Measurements from ENCODE around the gene FOSB. TPM values are rescaled to one million over a fixed set of nuclear protein-coding genes. Genes with fewer than 3 reads are reported as not detected.

FOSB gene
- total RNA-seq, 2 donors from 2014 or later = 20.3 to 24.6 TPM

DNA sequence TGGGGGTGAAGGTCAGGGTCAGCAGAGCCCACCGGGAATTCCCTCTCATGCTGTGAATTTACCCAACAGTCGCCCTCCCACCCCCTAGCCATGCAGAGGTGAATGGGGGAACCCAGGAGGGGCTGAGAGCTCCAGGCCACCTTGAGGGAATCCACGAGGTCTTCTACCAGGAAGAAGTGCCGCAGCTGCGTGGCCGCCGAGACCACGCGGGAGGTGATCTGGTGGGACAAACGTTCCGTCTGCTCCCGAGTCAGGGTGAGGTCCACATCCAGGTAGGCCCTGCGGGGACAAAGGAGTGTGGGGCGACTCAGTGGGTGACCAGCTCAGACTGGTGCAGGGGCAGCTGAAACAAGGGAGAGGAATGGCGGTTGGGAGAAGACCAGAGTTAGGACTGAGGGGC, 20.9 kb downstream of the FOSB start:
- Mint-ChIP-seq H3K36me3 (ENCODE audit: insufficient read depth in 2 of 2) (no peaks in the 10 kb centered on the region), H3K27me3 (ENCODE audit: low read depth) (peaks cover 20% of the 10 kb centered on the region), H3K9me3 (no peaks in the 10 kb centered on the region), H3K4me1 (ENCODE audit: low read depth) (peaks cover 34% of the 10 kb centered on the region), H3K4me3 (no peak overlapping the region), H3K27ac (no peak overlapping the region)
- ATAC-seq (replicated peaks in 1 of 2) (no peak), DNase-seq (no peak)

DNA sequence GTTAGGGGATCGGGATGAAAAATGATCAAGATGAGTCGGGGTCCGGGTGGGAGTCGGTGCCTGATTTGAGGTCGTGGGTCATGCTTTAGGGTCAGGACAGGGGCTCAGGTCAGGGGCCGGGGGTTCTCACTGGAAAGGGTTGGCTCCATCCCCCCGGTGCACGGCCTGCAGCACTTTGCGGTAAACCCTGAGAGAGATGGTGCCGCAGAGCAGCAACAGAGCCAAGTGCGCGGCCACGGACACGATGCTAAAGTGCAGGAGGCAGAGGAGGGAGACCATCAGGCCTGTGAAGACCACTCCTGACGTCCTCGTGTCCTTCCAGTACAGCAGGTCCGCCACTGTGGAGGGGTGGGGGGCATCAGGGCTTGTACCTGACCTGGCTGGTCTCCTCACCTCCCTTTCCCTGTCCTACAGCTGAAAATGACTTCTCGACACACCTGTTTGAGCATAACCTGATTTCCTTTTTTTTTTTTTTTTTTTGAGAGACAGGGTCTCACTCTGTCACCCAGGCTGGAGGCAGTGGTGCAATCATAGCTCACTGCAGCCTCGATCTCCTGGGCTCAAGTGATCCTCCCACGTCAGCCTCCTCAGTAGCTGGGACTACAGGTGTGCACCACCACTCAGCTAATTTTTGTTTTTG, 21.5 kb downstream of the FOSB start:
- H3K4me3 Mint-ChIP-seq = no peak overlapping the region
- ATAC-seq (replicated peaks in 1 of 2) (no peak), DNase-seq (no peak)
- H3K4me1 Mint-ChIP-seq (ENCODE audit: low read depth) = peaks cover 30% of the 10 kb centered on the region
- H3K9me3 Mint-ChIP-seq = no peaks in the 10 kb centered on the region
- H3K27me3 Mint-ChIP-seq (ENCODE audit: low read depth) = peaks cover 25% of the 10 kb centered on the region
- no peak overlapping the region for H3K27ac Mint-ChIP-seq
- no peaks in the 10 kb centered on the region for H3K36me3 Mint-ChIP-seq (ENCODE audit: insufficient read depth in 2 of 2)

GRCh38 chr19:45492137-45492626, 24.4 kb downstream of the FOSB start:
- Mint-ChIP-seq H3K4me1 (ENCODE audit: low read depth) (peaks cover 31% of the 10 kb centered on the region), H3K36me3 (ENCODE audit: insufficient read depth in 2 of 2) (no peaks in the 10 kb centered on the region), H3K27me3 (ENCODE audit: low read depth) (peaks cover 42% of the 10 kb centered on the region), H3K27ac (no peak overlapping the region), H3K9me3 (no peaks in the 10 kb centered on the region), H3K4me3 (peak overlapping the region; percentile 10 to 46)
- ATAC-seq (replicated peaks in 1 of 2) (no peak), DNase-seq (no peak)

DNA sequence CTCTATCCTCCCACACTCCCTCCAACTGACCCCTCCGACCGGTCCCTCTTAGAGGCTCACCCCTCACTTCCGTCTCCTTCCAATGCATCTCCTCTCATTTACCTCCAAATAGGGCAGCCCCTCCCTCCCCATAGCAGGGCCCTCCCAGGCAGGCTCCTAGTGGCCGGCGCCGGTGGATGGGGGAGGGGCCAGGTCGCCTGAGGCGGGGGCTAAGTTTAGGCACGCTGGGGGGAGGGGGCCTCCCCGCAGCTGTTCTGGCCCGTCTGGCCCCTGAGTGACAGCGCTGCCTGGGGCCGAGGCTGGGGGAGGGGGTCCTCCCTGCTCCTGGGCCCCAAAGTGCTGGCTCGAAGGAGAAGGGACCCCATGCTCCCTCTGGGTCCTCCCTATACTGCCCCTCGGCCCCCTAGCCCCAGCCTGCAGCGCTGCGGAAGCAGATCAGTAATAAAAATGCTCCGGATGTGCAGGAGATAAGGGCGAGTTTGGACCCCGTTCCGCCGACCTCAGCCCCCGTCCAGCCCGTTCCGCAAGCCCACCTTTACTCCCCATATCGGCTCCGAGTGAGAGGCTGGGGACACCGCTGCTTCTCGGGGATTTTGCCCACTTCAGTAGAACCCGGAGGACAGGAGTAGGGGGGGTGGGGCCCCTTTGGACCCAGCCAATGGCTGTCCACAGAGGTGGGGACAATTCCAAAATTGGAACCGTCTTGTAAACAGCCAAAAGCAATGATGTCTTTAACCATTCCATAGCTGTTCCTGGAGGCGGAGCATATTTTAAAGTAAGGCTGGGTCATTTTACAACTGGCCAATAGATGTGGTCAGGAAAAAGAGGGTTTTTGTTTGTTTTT, 25.1 kb downstream of the FOSB start:
- H3K9me3 Mint-ChIP-seq = no peaks in the 10 kb centered on the region
- peaks cover 38% of the 10 kb centered on the region for H3K4me1 Mint-ChIP-seq (ENCODE audit: low read depth)
- no peak overlapping the region for H3K27ac Mint-ChIP-seq
- no peaks in the 10 kb centered on the region for H3K36me3 Mint-ChIP-seq (ENCODE audit: insufficient read depth in 2 of 2)
- ATAC-seq (replicated peaks in 1 of 2) (no peak), DNase-seq (no peak)
- H3K4me3 Mint-ChIP-seq = peak overlapping the region; percentile 76 to 78
- H3K27me3 Mint-ChIP-seq (ENCODE audit: low read depth) = peaks cover 48% of the 10 kb centered on the region

DNA sequence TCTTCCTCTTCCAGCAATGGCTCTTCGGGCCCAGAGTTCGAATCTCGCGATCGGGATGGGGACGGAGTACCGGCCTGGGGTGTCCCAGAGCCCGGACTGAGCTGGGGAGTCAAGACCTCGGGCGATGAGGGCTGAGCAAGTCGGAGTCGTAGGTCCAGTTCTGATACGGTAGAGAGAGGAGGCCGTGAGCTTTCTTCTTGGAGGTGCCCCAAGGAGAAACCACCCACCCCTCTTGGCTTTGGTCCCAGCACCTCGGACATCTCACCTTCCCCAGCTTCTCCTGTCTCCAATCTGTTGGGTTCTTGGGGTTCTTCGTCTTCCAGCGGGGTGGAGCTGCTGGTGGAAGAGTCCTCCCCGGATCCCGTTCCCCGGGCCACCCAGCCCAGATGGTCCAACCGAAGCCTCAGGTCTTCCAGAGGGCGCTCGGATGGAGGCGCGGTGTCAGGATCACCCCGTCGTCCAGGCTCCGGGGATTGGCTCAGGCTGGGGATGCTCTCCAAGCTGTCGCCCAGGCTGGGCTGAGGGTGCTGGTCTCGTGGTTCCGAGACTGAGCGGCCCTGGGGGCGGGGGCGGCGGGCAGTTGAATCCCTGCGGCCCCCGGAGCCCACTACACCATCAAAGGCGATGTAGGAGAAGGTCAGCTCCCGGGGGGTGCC, 26.6 kb downstream of the FOSB start:
- H3K4me3 Mint-ChIP-seq = no peak overlapping the region
- H3K9me3 Mint-ChIP-seq = no peaks in the 10 kb centered on the region
- peaks cover 49% of the 10 kb centered on the region for H3K4me1 Mint-ChIP-seq (ENCODE audit: low read depth)
- H3K27ac Mint-ChIP-seq = no peak overlapping the region
- DNase-seq (no peak), ATAC-seq (replicated peaks in 1 of 2) (no peak)
- peaks cover 47% of the 10 kb centered on the region for H3K27me3 Mint-ChIP-seq (ENCODE audit: low read depth)
- H3K36me3 Mint-ChIP-seq (ENCODE audit: insufficient read depth in 2 of 2) = no peaks in the 10 kb centered on the region

DNA sequence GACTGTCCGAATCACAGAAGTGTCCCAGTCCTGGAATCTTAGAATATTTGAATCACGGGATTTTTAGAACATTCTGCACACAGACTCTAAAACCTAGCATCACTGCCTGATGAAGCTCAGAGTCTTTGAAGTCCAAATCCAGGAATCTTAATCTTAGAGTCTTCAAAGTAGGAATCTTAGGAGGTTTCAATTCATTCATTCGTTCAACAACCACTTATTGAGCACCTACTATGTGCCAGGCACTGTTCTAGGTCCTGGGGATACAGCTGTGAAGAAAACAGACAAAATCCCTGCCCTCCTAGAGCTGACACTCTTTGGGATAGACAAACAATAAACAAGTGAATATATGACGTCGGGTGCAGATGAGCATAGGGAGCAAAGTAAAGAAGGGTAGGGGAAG, 27.4 kb downstream of the FOSB start:
- H3K4me3 Mint-ChIP-seq = peak overlapping the region; percentile 81 to 93
- no peak for ATAC-seq (replicated peaks in 1 of 2)

GRCh38 chr19:45496349-45496953, 28.7 kb downstream of the FOSB start:
- DNase-seq (peak; percentile 47 to 49), ATAC-seq (replicated peaks in 1 of 2) (peak; percentile 5 to 11)
- Mint-ChIP-seq H3K27ac (no peak overlapping the region), H3K4me1 (ENCODE audit: low read depth) (peaks cover 53% of the 10 kb centered on the region), H3K27me3 (ENCODE audit: low read depth) (peaks cover 51% of the 10 kb centered on the region), H3K9me3 (no peaks in the 10 kb centered on the region), H3K4me3 (peak overlapping the region; percentile 81 to 93), H3K36me3 (ENCODE audit: insufficient read depth in 2 of 2) (no peaks in the 10 kb centered on the region)

More for the DNA sequence above, 27.4 kb downstream of the FOSB start:
- no peaks in the 10 kb centered on the region for H3K36me3 Mint-ChIP-seq (ENCODE audit: insufficient read depth in 2 of 2)
- H3K9me3 Mint-ChIP-seq = no peaks in the 10 kb centered on the region
- peaks cover 51% of the 10 kb centered on the region for H3K27me3 Mint-ChIP-seq (ENCODE audit: low read depth)
- no peak overlapping the region for H3K27ac Mint-ChIP-seq
- H3K4me1 Mint-ChIP-seq (ENCODE audit: low read depth) = peaks cover 53% of the 10 kb centered on the region
- DNase-seq = no peak

DNA sequence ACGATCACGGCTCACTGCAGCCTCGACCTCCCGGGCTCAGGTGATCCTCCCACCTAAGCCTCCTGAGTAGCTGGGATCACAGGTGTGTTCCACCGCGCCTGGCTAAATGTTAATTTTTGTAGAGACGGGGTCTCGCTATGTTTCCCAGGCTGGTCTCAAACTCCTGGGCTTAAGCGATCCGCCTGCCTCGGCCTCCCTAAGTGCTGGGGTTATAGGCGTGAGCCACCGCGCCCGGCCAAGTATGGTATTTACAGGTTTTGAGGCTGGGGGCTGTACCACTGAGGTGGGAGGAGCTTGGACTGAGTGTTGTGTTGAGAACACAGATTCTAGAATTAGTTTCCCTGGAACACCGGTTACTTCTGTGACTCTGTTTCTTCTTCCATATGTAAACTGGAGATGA, 30.0 kb downstream of the FOSB start:
- Mint-ChIP-seq H3K27ac (no peak overlapping the region), H3K27me3 (ENCODE audit: low read depth) (peaks cover 42% of the 10 kb centered on the region), H3K36me3 (ENCODE audit: insufficient read depth in 2 of 2) (no peaks in the 10 kb centered on the region), H3K4me1 (ENCODE audit: low read depth) (peaks cover 47% of the 10 kb centered on the region), H3K9me3 (no peaks in the 10 kb centered on the region), H3K4me3 (peak overlapping the region; percentile 64 to 93)
- DNase-seq = no peak
- ATAC-seq (replicated peaks in 1 of 2) = no peak

- ATAC-seq (replicated peaks in 1 of 2) (peak; percentile 61 to 64), DNase-seq (peak; percentile 75 to 77)
- Mint-ChIP-seq H3K27me3 (ENCODE audit: low read depth) (peaks cover 42% of the 10 kb centered on the region), H3K4me3 (peak within 1 kb of the TSS; percentile 81 to 93), H3K4me1 (ENCODE audit: low read depth) (peaks cover 39% of the 10 kb centered on the region), H3K27ac (no peak within 1 kb of the TSS), H3K36me3 (ENCODE audit: insufficient read depth in 2 of 2) (no peaks in the 10 kb centered on the region), H3K9me3 (no peaks in the 10 kb centered on the region)
Measured at GRCh38 chr19:45498411-45499195, 30.8 kb downstream of the FOSB start, which contains the start of gene PPM1N. PPM1N (plus strand) TSS chr19:45498443; CDS start chr19:45498473, 30 bp downstream.

DNA sequence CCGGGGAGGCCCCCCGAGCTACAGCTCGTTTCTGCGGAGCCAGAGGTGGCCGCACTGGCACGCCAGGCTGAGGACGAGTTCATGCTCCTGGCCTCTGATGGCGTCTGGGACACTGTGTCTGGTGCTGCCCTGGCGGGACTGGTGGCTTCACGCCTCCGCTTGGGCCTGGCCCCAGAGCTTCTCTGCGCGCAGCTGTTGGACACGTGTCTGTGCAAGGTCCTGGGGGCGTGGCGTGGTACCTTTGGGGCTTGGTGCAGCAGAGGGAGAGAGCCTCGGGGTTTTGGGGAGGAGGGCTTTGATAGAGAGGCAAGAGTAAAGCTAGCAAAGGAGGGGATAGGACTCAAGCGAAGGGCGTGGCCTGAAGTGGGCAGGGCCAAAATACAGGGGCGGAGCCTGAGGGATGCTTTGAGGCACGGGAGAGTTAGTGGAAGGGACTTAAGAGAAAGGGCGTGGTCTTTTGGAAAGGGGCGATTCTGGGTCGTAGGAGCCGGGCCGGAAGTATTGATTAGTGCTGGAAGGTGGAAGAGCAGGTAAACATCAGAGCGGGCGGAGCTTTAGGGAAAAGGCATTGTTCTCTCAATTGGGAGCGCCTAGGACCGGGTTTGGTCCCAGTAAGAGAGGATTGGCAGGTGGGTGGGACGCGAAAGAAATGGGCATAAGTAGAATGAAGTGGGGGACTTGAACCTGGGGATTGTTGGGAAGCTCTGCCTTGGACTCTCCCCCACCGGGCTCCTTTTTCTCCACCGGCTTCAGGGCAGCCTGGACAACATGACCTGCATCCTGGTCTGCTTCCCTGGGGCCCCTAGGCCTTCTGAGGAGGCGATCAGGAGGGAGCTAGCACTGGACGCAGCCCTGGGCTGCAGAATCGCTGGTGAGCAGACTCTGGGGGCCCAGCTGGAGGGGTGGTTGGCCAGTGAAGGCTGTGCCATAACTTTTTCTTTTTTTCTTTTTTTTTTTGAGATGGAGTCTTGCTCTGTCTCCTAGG, 31.7 kb downstream of the FOSB start:
- no peak overlapping the region for H3K27ac Mint-ChIP-seq
- H3K4me1 Mint-ChIP-seq (ENCODE audit: low read depth) = peaks cover 39% of the 10 kb centered on the region
- ATAC-seq (replicated peaks in 1 of 2) = peak; percentile 58 to 59
- no peaks in the 10 kb centered on the region for H3K36me3 Mint-ChIP-seq (ENCODE audit: insufficient read depth in 2 of 2)
- peak; percentile 83 to 84 for DNase-seq
- H3K4me3 Mint-ChIP-seq = peak overlapping the region; percentile 64 to 93
- H3K9me3 Mint-ChIP-seq = no peaks in the 10 kb centered on the region
- peaks cover 36% of the 10 kb centered on the region for H3K27me3 Mint-ChIP-seq (ENCODE audit: low read depth)

- H3K9me3 Mint-ChIP-seq = no peaks in the 10 kb centered on the region
- H3K36me3 Mint-ChIP-seq (ENCODE audit: insufficient read depth in 2 of 2) = no peaks in the 10 kb centered on the region
- no peak for DNase-seq
- peaks cover 39% of the 10 kb centered on the region for H3K4me1 Mint-ChIP-seq (ENCODE audit: low read depth)
- peaks cover 24% of the 10 kb centered on the region for H3K27me3 Mint-ChIP-seq (ENCODE audit: low read depth)
- no peak for ATAC-seq (replicated peaks in 1 of 2)
- no peak overlapping the region for H3K27ac Mint-ChIP-seq
- no peak overlapping the region for H3K4me3 Mint-ChIP-seq
Measured at GRCh38 chr19:45500918-45501729, 33.3 kb downstream of the FOSB start.

Data from activated T-cell treated with anti-CD3 and anti-CD28 coated beads, Interleukin-2, amount 50 U/mL, for 72 hours (primary cell).